GM21528 (cell line): ENCODE results near the gene EXOC2.
"Not testable (repeated sequence)": the region's sequence is repeated elsewhere in the genome, so short reads cannot be mapped to it uniquely, and the experiment has no call there.

Source experiments
- ATAC-seq: cut with Tn5 transposase; IDR thresholded peaks from one replicate; pipeline ENCODE4 v1.9.1; 2021; ENCODE audit warnings: mild to moderate bottlenecking, moderate library complexity; ENCODE audit not compliant: unreplicated experiment, low FRiP score

EXOC2 gene

DNA sequence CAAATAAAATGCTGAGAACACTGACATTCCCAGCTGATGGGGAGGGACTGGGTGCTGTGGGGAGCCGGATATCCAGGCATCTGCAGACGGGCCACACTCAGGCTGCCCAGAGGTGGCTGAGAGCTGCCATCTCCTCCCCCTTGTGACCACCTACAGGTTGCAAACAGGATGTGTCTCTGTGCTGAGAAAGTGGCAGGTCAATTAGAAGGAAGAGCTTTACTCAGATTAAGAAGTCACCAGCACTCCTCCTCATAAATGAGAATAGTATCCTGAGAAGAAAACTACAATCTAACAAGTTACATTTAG, 99.1 kb downstream of the EXOC2 start:
- ATAC-seq, result no peak

DNA sequence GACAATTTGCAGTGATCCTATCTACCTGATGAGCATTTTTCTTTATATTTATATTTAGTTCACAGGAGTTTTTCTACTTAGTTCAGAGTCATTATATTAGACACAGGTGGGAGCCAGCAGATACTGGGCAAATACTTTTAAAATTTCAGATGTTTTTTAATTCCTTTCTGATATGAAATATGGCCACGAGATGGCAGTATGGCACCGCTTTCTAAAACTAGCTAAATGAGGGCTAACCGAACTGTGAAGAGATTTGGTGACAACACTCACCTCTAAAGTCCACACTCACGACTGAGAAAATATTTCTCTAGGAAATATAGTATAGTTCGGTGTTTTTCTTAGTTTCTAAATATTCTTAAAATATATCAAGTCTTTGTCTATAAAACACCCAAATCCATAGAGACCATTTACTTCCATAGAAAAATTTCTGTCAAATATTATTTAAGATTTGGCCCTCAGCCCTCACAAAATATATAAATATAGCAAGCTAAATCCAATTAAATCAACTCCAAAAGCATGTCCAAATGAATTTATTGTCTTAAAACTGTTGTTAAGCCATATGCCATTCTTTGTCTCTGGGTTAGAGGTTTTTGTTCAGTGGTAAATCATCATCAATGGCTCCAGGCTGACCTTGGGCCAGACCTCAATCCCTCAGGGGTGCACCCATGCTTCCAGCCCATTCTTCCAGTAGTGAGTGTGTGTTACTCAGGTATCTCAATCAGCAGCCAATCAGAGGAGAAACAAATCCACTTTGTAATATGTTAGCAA, 99.6 kb downstream of the EXOC2 start:
- no peak for ATAC-seq

DNA sequence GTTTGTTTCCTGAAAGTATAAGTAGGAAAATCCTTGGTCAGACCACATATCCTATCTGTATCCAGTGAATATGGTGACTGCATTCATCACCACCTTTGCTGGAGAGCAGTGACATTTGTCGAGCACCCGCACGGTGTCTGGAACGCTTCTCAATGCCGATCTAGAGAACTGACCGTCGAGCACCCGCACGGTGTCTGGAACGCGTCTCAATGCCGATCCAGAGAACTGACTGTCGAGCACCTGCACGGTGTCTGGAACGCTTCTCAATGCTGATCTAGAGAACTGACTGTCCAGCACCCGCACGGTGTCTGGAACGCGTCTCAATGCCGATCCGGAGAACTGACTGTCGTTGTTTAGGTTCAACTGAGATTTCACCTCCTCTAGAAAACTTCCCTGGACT, 103.8 kb downstream of the EXOC2 start:
- ATAC-seq, result no peak

DNA sequence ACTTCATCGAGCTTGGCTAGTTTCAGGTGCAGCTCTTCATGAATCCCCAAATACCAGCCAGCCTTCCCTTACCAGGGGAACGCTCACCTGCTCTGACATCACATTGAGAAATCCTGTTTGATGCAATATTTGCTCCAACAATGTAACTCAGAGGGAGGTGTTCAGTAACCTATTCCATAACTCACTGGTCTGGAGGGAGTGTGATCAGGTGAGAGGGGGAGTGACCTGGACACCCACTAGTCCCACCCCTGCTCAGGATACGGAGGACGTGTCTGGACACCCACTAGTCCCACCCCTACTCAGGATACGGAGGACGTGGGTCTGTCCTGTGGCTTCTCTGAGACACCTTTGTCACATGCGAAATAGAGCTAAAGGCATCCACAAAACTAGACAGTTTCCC, 106.4 kb downstream of the EXOC2 start:
- ATAC-seq, result no peak

DNA sequence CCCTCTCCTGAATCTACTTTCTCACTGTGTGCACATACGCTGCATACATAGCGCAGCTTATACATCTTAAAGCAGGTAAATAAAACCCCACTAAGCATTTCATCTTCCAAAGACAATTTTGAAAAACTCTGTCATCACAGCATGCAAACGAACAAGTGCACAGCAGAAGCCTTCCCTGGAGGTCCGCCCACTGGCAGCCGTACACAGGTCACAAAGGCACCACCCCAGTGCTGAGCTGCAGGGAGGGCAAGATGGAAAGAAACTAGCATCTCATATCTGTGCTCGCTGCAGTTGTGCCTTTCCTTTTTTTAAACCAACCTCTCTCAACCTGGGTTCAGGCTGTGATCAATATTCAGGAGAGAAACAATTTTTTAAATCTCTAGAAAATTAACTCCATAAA, 109.3 kb downstream of the EXOC2 start:
- no peak for ATAC-seq

DNA sequence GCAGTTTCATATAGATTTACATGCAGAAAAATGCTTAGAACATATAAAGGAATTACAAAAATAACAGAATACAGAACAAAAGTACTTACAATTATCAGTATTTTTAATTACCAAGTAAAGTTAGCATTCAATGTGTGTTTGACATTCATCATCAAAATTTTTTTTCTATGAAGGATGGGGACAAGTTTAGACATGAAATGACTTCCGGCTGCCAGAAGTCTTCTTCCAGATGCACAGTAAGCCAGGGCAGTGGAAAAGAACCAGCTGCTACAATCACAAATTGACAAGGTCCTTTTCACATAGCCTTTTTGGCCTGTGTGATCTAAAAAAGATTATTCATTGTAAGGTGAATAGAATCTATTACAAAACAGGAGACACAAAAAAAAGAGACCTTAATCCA, 109.8 kb downstream of the EXOC2 start:
- ATAC-seq, result no peak

DNA sequence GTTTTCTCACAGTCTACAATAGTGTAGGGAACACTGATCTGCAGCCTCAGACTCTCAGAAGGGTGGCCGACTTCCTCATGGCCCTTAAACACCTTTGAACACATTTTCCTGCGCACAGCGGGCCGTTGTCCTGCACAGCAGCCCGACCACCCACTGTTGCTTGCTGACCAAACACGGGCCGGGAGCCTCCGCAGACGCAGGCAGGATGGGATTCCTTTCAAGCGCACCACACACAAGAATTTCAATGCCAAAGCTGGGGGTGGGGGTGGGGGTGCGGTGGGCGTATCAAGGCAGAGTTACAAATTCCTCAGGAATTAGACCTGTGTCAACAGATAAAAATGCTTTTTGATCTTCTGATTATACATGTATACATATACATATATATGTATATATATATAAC, 110.6 kb downstream of the EXOC2 start:
- no peak for ATAC-seq

DNA sequence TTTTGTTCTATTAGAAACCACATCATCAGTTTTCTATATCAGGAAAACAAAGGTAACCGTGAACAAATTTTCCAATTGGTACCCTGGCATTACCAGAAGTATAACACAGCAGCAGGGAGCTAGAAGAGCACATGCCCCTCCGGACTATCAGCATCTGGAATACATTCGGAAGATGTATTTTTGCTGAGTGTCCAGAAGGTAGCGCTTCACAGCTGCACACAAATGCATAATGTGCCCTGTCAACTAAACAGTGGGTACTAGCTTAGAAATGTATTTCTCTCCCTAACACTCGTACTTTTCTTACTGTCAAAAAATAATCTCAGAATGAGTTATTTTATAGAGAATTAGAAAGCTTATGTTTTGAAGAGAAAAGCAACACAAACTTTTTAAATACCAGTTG, 113.6 kb downstream of the EXOC2 start:
- no peak for ATAC-seq

DNA sequence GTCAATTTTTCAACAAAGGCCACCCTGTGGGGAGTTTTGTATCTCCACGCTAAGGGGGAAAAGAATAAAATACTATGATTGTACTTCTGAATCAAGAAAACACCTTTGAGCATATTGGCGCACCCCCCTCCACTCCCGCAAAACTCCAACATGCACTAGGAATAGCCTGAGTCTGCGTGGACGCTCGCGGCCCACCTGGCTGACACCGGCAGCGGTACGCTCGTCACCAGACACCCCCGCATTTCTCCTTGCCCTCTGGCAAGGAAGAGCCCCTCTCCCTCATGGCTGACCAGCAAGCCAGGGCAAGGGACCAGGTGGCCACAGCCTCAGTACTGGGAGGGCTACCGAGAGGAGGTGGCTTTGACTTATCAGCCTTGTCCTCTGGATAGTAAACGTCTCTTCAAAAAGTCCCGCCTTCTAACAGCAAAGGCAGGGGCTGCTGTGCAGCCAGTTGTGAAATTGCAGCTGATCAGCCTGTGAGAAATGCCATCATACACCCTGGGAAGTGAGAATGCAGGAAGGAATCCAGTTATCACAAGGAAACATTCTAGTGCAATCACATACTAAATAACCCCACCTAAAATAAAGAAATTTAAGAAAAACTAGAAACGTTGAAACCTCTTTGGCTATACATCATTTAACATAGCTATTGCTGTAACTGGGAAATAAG, 120.2 kb downstream of the EXOC2 start:
- no peak for ATAC-seq

DNA sequence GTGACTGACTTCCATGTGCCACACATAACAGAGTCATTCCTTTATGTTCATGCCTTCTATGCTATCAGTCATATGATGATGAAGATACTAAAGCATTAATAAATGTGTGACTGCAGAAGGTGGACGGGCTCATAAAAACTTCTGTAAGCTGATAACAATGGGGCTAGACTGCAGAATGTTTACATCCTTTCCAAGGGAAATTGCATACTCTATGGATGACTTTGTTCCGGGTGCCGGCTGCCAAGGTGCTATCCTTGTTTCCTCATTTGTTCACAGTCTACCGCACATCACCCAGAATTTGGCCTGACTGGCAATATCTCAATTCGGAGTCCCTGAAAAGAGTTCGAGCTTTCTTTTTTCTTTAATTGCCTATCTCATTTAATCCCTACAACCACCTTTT, 121.0 kb downstream of the EXOC2 start:
- no peak for ATAC-seq

DNA sequence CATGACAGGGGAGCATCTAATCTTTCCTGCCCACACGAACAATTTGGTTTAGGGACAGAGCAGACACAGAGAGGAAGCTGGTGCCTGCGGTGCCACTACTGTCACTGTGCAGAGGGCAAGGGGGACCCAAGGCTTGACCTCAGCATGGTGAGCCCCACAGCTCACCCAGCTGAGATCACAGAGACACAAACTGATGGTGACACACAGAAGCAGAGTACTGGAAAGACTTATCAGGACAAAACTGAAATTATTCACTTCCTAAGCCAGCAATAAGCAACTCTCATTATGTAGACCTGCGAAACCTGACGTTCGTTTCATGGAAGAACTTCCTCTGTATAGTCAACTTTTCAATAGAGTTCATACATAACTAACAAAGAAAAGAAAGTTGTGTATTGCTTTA, 122.1 kb downstream of the EXOC2 start:
- no peak for ATAC-seq

DNA sequence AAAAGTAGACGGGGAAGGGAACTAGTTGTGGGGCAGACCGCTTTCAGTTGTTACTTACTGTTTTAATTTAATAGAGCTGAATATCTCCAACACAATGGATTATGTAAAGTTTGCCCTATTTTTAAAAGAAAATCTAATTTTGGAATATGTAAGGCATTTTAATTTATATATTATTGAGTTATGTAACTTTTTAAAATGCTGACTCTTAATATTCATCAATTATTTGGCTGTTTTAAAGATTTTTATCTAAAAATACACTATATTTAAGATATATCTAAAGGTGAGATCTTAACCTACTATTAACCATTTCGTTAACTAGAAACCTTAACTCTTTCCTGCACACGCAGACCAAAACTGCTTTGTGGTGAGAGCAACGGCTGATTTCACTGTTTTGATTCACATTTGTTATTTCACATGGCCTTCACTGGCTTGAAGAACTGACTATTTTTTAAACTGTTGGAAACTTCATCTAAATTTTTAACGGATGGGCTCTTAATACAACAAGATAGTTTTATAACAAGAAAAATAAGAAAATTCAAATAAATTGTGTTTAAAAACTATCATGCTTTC, 123.9 kb downstream of the EXOC2 start:
- ATAC-seq, result no peak

DNA sequence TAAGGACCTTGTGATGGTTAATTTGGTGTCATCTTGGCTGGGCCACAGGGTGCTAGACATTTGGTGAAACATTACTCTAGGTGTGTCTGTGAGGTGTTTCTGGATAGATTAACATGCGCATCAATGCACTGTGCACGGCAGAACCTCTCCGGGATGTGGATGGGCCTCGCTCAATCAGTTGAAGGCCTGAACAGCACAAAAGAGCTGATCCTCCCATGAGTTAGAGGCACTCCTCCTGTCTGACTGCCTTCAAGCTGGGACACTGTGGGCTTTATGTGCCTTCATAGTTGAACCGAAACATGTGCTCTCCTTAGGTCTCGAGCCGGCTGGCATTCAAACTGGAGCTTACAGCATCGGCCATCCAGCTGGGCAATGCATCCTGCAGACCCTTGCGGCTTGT, 124.9 kb downstream of the EXOC2 start:
- no peak for ATAC-seq

DNA sequence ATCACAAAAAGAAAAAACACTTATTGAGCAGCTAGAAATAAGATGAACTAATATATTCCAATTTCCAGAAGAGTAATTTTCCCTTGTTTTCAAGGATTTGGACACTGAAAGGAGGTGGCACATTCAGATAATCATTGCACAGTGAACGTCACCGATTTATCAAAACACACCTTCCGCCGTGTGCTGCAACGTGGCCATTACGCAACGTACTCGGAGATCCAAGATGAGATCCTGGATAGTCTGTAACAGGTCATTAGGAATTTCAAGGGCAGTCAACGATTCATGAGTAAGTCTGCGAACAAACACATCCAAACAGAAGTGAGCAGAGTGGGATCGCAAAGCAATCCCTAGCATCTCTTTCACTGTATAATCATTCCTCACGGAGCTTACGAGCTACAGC, 129.1 kb downstream of the EXOC2 start:
- ATAC-seq, result no peak

DNA sequence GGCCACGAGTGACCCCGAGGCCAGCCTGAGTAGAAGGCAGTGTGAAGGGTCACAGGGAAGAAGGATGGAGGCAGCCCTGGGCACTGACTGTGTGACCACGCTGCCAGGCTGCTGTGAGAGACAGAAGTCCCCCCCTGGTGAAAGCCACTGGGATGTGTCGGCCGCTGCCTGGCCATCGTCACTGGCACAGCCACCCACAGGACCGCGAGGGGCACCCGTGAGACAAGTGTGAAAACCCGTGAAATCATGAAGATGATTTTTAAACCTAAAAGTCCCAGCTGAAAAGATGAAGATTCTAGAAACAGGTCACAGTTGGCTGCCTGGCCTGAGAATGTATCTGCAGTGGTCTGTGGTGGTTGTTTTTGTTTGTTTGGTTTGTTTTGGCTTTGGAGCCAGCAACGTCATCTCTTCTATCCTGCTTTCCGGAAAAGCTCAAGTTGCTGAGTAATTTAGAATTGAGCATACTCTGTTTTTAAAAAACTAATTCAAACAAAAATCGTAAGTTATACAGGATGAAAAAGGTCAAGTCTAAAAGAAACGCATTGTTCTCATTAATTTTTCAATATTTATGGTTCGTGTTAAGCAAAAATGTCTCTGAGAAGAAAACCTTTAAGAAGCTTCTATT, 130.8 kb downstream of the EXOC2 start:
- ATAC-seq, result no peak

DNA sequence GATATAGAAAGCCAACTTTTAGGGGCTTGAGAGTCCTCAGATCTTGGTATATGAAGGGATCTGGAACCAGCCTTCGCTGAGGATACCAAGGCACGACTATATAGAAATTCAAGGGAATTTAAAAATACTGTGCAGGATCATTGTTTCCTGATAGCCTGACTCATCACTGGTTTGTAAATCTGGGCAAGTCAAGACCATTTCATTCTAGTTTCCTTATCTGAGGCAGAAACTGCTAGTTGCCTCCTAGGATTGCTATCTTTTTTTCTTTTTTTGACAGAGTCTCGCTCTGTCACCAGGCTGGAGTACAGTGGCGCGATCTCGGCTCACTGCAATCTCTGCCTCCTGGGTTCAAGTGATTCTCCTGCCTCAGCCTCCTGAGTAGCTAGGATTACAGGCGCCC, 131.6 kb downstream of the EXOC2 start:
- not testable (repeated sequence) for ATAC-seq

DNA sequence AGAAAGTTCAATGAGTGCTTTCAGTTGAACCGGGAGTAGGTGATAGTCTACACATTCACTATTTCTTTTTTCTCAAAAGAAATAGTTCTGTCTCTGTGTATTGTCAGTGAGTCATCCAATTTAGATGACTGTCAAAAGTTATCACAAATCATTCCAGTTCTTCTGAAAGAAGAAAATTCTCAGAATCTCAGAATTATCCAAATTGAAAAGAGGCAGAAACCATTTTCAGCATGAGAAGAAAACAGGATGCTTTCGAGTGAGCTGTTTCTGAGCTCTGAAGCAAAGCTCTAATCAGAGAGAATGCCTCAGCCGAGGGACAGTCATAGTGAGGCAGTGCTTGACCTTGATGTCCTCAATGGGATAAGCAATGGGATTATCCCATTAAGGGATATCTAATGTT, 134.0 kb downstream of the EXOC2 start:
- ATAC-seq, result no peak

DNA sequence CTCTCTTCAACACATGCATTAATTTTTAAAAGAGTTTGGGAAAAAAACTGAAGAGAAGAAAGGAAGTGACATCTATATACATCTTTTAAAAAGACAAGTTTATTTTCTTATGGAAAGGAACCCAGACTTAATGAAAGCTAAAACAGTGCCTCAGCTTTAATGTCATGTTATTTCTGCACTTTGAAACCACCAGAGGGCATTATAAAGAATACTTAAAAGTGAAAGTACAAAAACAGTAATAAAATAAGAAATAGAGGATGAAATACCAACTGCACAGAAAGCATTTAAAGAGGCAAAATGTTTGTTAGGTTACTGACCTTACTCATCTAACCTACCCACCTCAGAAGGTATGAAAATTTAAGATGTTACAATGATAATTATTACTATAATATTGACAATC, 134.8 kb downstream of the EXOC2 start:
- no peak for ATAC-seq

DNA sequence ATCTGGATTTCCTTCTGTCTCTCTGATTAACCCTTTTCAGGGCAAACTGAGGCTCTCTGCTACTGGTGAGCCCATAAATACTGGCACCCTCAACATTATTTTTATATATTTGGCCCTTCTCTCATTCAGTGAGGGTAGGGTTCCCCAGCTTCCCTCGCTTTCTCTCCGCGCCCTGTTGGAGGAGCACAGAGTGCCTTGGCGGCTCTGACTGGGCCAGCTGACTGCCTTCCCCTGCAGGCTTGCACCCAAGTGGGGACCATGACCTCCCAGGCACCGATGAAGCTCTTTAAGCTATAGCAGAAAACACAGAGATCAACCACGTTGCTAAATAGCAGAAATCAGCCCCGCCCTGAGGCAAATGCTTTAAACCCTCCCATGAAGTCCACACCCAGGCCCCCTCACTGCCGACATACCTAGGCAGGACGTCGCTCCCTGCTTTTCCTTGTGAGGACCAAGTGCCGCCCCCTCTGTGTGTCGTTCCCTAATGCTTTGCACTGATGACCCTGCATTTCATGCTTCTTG, 141.0 kb downstream of the EXOC2 start:
- no peak for ATAC-seq

DNA sequence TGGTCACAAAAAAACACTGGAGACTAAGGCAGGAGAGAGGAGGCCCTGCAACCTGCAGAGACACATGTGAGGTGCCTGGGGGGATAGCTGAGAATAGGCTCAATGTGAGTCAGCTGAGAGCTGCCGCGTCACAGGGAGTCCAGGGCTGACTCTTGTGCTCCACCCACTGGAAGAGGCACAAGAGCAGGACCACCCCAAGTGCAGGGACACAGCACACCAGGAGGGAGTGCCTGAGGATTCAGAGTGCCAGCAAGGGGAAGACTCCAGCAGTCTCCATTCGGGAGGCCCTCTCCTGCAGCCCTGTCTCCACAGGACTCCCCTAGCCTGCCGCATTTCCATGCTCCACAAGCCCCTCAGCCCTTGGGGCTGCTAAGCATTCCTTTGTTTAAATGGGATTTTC, 141.5 kb downstream of the EXOC2 start:
- no peak for ATAC-seq

DNA sequence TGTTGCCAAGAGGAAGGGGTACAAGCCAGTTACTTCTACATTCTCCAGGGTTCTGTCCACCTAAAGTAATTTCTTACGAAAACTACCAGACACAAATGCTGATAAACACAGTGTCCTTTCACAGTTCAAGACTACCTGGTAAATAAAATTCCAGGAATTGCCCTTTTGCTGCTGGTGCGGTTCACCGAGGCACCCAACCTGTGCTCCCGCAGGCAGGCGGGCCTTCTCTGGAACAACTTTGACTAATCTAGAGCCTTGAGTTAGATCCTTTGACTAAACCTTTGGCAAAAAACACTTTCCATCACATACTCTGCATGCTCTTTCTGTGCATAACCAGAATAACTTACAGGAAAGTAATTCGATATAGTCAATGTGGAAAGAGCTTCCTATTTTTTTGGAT, 143.0 kb downstream of the EXOC2 start:
- ATAC-seq, result no peak

DNA sequence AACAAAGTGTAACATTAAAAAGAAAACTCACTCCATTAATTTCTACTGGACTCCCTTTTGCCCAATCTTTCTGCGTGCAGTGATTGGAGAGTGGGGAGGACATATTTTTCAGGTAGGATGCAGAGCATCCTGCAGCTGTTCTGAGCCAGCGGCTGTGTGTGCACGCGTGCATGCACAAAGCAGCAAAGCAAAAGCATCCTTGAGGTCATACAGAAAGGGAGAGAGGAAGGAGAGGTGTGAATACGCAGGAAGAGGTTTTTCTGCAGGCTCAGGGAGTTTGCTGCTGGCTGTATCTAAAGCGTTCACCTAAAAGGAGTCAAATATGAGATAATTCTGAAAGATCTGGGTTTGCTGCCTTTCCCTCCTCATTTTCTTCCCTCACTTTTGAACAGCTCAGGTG, 144.4 kb downstream of the EXOC2 start:
- no peak for ATAC-seq
